MM.1S (cell line): ENCODE measurements around the gene CALU.

ENCODE experiments used
- DNase-seq: peaks from one replicate; pipeline ENCODE4 v3.0.0-alpha.2; 2015
- H2AFZ ChIP-seq: fragments of 300-600 bp; sonication (generic); 2 replicates; pipeline ENCODE4 v1.6.0; 2016; ENCODE audit warnings: antibody characterized with exemption, low read length
- H3F3A ChIP-seq: fragments of 300-600 bp; sonication (generic); 2 replicates; pipeline ENCODE4 v1.6.1; 2016; ENCODE audit warnings: mild to moderate bottlenecking, antibody characterized with exemption, low read length, moderate library complexity, mixed read lengths; ENCODE audit not compliant: insufficient read depth
- H3K27ac ChIP-seq: fragments of 300-600 bp; sonication (generic); 2 replicates; pipeline ENCODE4 v1.5.1; 2016; ENCODE audit warnings: mild to moderate bottlenecking, low read length
- H3K27me3 ChIP-seq: fragments of 300-600 bp; sonication (generic); replicated peaks from 2 replicates; pipeline ENCODE4 v1.6.0; 2016; ENCODE audit warnings: low read length; ENCODE audit not compliant: insufficient read depth
- H3K36me3 ChIP-seq: fragments of 300-600 bp; sonication (generic); replicated peaks from 2 replicates; pipeline ENCODE4 v1.6.1; 2016; ENCODE audit warnings: mild to moderate bottlenecking, low read length, mixed read lengths; ENCODE audit not compliant: insufficient read depth
- H3K4me1 ChIP-seq: fragments of 300-600 bp; sonication (generic); 2 replicates; pipeline ENCODE4 v1.6.1; 2016; ENCODE audit warnings: low read length, mixed read lengths
- H3K4me2 ChIP-seq: fragments of 300-600 bp; sonication (generic); 2 replicates; pipeline ENCODE4 v1.6.0; 2016; ENCODE audit warnings: low read depth, low read length
- H3K4me3 ChIP-seq: fragments of 300-600 bp; sonication (generic); 2 replicates; pipeline ENCODE4 v1.5.1; 2016; ENCODE audit warnings: low read length, mixed read lengths
- H3K79me2 ChIP-seq: fragments of 300-600 bp; sonication (generic); 2 replicates; pipeline ENCODE4 v1.6.1; 2016; ENCODE audit warnings: mixed run types, low read length, mixed read lengths
- H3K9ac ChIP-seq: fragments of 300-600 bp; sonication (generic); 2 replicates; pipeline ENCODE4 v1.6.1; 2016; ENCODE audit warnings: low read length, mixed read lengths
- H3K9me2 ChIP-seq: fragments of 300-600 bp; sonication (generic); replicated peaks from 2 replicates; pipeline ENCODE4 v1.6.1; 2016; ENCODE audit warnings: mild to moderate bottlenecking, low read length, mixed read lengths; ENCODE audit not compliant: insufficient read depth
- H3K9me3 ChIP-seq: fragments of 300-600 bp; sonication (generic); replicated peaks from 2 replicates; pipeline ENCODE4 v1.6.1; 2016; ENCODE audit warnings: mild to moderate bottlenecking, low read length, mixed read lengths; ENCODE audit not compliant: insufficient read depth
- H4K20me1 ChIP-seq: fragments of 300-600 bp; sonication (generic); 2 replicates; pipeline ENCODE4 v1.6.1; 2016; ENCODE audit warnings: mild to moderate bottlenecking, low read length, moderate library complexity, mixed read lengths; ENCODE audit not compliant: insufficient read depth
- CTCF ChIP-seq: fragments of 300-600 bp; sonication (generic); IDR thresholded peaks from 2 replicates; pipeline ENCODE4 v1.5.1; 2016; ENCODE audit warnings: antibody characterized with exemption, low read length, mixed read lengths
- EZH2 ChIP-seq: fragments of 300-600 bp; sonication (generic); optimal IDR thresholded peaks from 2 replicates; pipeline ENCODE3; 2017; ENCODE audit warnings: low read depth, mild to moderate bottlenecking, antibody characterized with exemption, low read length, mixed read lengths
- EZH2phosphoT487 ChIP-seq: fragments of 300-600 bp; sonication (generic); IDR thresholded peaks from 2 replicates; pipeline ENCODE4 v1.6.1; 2018; ENCODE audit warnings: antibody characterized with exemption, low read length

CALU gene

GRCh38 chr7:128783143-128783861 lies 44.1 kb downstream of the CALU start:
- H2AFZ ChIP-seq = no peak overlapping the region
- no peak overlapping the region for H3K27ac ChIP-seq
- no peaks in the 10 kb centered on the region for H3K79me2 ChIP-seq
- no peaks in the 10 kb centered on the region for H3F3A ChIP-seq
- no peaks in the 10 kb centered on the region for H3K9me3 ChIP-seq
- H3K4me1 ChIP-seq = no peaks in the 10 kb centered on the region
- no peak for DNase-seq
- no peak overlapping the region for H3K4me2 ChIP-seq
- no peak overlapping the region for H3K4me3 ChIP-seq
- H3K27me3 ChIP-seq = no peaks in the 10 kb centered on the region
- no peaks in the 10 kb centered on the region for H4K20me1 ChIP-seq
- no peak for TF ChIP-seq CTCF
- H3K36me3 ChIP-seq = no peaks in the 10 kb centered on the region
- H3K9ac ChIP-seq = no peak overlapping the region
- no peaks in the 10 kb centered on the region for H3K9me2 ChIP-seq

- TF ChIP-seq EZH2phosphoT487 (no peak), CTCF (no peak), EZH2 (no peak)
- Histone ChIP-seq H3F3A (no peaks in the 10 kb centered on the region), H3K4me3 (no peak overlapping the region), H3K27me3 (peaks cover 22% of the 10 kb centered on the region), H3K9ac (no peak overlapping the region), H3K36me3 (no peaks in the 10 kb centered on the region), H3K9me3 (no peaks in the 10 kb centered on the region), H3K4me1 (no peaks in the 10 kb centered on the region), H3K79me2 (no peaks in the 10 kb centered on the region), H2AFZ (no peak overlapping the region), H4K20me1 (no peaks in the 10 kb centered on the region), H3K27ac (no peak overlapping the region), H3K4me2 (no peak overlapping the region), H3K9me2 (no peaks in the 10 kb centered on the region)
- no peak for DNase-seq
Measured at GRCh38 chr7:128785738-128786137, 46.6 kb downstream of the CALU start.

DNA sequence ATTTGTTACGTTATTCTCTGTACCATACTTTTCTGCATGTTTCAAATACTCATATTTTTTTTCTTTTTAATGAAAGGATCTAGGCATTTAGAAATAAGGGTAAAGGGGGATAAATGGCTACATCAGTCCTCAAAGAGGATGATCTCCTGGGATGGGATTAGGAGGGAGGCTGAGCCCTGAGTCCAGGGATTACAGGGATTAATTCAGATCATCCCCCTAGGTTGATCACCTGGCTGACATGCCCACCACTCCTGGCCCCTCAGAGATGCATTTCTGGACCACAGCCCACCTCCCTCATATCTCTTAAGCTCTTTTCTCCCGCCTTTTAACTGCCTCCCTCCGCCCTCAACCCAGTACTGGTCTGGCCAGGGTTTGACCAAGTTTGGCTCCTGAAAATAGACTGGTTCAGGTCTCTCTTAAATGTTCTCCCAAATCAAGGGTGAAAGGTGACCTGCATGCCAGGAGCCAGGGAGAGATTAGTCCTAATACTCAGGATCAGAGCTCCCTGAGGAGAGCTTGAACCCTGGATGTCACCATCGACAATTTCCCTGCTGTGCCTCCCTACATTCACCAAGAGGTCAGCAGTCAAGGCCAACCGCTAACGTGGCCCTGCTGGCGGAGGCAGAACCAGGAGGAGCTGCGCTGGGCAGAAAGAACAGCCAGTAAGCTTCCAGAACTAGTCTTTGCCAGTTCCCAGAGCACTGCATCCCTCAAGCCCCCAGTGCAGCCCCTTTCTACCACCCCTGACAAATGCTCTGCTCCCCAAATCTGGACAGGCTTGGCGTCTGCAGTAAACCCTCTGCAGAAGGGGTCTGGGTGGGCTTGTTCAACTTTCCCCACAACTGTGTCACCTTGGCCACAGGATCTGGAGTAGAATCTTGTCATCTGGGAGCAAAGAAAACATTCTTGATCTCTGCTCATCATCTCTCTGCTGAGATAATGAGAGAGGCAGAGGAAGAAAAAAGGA lies 49.6 kb downstream of the CALU start:
- Histone ChIP-seq H3K9me2 (no peaks in the 10 kb centered on the region), H3K27ac (no peak overlapping the region), H3K4me3 (no peak overlapping the region), H3K27me3 (peaks cover 22% of the 10 kb centered on the region), H3K36me3 (no peaks in the 10 kb centered on the region), H3K9ac (no peak overlapping the region), H4K20me1 (no peaks in the 10 kb centered on the region), H3K79me2 (no peaks in the 10 kb centered on the region), H3K9me3 (no peaks in the 10 kb centered on the region), H3K4me2 (no peak overlapping the region), H2AFZ (no peak overlapping the region), H3F3A (no peaks in the 10 kb centered on the region), H3K4me1 (no peaks in the 10 kb centered on the region)
- DNase-seq = no peak
- TF ChIP-seq EZH2phosphoT487 (no peak), EZH2 (no peak), CTCF (no peak)
